ENCODE results near the gene AFDN. TPM values are rescaled to one million over a fixed set of nuclear protein-coding genes. Genes with fewer than 3 reads are reported as not detected.
A peak's percentile ranks its signal among the peaks of the same experiment; 100 is the strongest.

AFDN gene
- total RNA-seq, 1 donor from 2014 or later: 40.8 TPM

DNA sequence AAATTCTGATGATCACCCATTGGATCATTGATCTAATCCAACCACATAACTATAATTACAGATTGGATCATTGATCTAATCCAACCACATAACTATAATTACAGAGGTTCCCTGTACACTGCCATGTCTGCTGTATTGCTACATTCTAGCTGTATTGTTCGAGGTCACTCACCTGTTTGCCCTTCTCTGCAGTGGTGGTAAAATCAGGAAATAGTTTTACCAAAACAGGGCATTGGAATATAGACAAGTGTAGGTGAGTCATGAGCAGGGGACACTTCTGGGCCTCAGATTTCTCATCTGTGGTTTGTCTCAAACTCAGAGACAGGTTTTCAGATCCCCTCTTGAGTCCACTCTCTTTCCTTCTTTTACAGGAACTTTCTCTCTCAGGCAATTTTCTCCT lies 9.0 kb upstream of the AFDN start:
- no peaks in the 10 kb centered on the region for H3K4me1 Mint-ChIP-seq
- no peaks in the 10 kb centered on the region for H3K36me3 Mint-ChIP-seq (ENCODE audit: low read depth)
- peaks cover 43% of the 10 kb centered on the region for H3K27me3 Mint-ChIP-seq
- peak; percentile 23 for DNase-seq
- intact Hi-C loops (cut with micrococcal nuclease): no loop called here
- H3K4me3 Mint-ChIP-seq: no peak overlapping the region
- H3K9me3 Mint-ChIP-seq: no peaks in the 10 kb centered on the region
- H3K27ac Mint-ChIP-seq: no peak overlapping the region

DNA sequence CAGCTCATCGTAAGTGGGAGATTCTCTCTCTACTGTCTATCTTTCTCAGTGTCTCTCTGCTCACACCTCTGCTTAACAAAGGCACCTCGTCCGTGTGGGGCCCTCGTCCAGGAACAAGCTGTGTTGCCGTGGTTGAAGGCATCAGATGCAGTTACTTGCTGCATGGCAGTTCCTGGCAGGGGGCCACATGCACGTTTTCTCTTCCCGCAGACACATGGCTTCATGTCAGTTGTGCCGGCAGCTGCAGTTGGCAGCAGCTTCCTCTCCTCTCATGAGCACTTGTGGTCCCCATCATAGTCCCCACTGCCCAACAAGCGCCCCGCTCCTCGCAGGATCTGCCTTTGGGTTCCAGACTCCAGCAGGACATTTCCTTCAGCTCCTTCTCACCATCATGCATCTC lies 7.1 kb upstream of the AFDN start:
- Mint-ChIP-seq H3K27ac (no peak overlapping the region), H3K9me3 (no peaks in the 10 kb centered on the region), H3K4me3 (no peak overlapping the region), H3K36me3 (ENCODE audit: low read depth) (no peaks in the 10 kb centered on the region), H3K4me1 (no peaks in the 10 kb centered on the region), H3K27me3 (peaks cover 53% of the 10 kb centered on the region)
- peak; percentile 51 for DNase-seq
- intact Hi-C loops (cut with micrococcal nuclease): no loop called here

DNA sequence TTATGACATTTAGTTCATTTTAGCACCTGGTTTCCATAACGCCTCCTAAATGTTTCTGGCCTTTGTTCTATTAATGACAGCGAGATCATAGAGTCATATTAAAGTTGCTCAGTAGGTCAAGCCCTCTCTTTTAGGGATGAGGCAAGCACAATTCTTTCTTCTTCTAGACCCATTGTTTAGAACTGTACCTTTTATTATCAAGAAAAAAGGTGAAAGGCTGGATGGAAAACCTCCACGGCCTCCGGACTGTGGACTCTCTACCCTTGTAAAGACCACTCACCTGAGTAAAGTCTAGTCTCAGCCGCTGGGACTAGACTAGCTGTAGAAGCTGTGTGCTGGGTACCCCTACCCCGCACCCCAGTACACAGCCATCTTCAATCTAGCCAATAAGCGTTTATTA lies 6.0 kb upstream of the AFDN start:
- no peaks in the 10 kb centered on the region for H3K9me3 Mint-ChIP-seq

DNA sequence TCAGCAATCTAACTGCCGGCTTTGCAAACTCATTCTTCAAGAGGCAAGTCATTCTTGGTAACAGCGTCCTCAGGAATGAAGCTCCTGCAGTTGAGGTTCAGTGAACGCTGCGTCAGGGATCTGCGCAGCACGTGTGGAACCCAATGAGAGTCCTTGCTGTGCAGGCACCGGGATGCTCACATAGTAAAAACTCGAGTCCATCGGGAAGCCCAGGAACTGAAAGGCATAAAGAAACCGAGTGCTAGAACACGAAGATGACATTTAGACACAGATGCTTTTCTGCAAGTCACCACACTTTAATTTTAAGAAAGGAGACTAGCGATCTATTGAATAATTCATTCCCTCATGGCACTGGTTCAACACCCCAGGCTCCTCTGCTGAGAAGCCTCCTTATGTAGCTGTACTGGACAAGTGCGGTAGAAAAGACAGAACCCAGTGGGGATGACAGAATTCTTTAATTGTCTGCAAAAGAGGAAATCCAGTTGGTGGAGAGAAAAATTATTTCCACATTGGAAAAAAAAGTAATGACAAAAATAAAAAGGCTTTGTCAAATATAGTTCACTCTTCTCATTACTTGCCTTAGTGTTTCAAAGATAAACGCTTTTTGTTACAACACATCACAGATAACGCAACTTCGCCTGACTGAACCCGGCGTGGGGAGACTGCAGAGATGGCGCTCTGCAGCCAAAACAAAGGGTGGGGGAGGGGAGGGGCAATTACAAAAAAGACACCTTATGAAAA lies 1.9 kb upstream of the AFDN start:
- Mint-ChIP-seq H3K27ac (peak overlapping the region; percentile 41), H3K4me3 (peak overlapping the region; percentile 28), H3K36me3 (ENCODE audit: low read depth) (peaks cover 2% of the 10 kb centered on the region), H3K4me1 (peaks cover 21% of the 10 kb centered on the region), H3K27me3 (peaks cover 68% of the 10 kb centered on the region), H3K9me3 (no peaks in the 10 kb centered on the region)
- peak; percentile 51 for DNase-seq
- intact Hi-C loops (cut with micrococcal nuclease): loop anchor here (5.0 kb wide), 3 partner anchors 73 to 1442 kb away; partner anchors contain the start of genes MPC1 and RPS6KA2

More for the DNA sequence above, 6.0 kb upstream of the AFDN start:
- Mint-ChIP-seq H3K36me3 (ENCODE audit: low read depth) (no peaks in the 10 kb centered on the region), H3K27me3 (peaks cover 63% of the 10 kb centered on the region), H3K4me1 (peaks cover 4% of the 10 kb centered on the region), H3K4me3 (no peak overlapping the region), H3K27ac (no peak overlapping the region)
- DNase-seq: peak; percentile 19
- intact Hi-C loops (cut with micrococcal nuclease): no loop called here

DNA sequence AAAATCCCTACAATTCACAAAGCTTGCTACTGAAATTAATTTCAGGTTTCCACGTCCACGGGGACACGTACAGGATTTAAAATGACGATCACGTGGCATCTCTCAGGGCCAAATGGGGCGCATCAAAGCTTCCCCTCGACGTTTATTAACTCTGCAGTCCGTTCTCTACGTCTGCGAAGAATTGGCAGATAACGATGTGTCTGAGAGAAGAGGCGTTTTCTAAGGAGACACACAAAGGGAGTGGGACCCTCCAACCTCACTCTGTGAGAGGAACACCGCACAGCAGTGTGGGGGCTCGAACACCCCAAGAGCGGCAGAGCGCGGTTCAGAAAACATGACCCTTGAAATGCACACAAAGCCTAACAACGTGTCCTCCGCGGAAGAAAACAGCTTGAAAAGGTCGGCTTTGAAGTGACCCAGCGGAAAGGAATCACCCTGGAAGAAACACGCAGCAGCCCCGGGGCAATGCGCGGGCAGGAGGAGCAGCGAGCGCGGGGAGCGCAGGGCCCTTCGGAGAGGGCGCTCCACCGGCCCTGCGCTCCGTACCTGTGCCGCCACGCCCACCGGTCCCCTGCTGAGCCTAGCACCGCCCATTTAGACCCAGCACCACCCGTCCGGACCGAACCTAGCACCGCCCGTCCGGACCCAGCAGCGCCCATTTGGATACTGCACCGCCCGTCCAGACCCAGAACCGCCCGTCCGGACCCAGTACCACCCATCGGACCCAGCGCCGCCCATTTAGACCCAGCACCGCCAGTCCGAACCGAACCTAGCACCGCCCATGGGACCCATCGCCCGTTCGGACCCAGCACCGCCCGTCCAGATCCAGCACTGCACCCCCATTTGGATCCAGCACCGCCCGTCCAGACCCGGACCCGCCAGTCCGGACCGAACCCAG lies 1.1 kb upstream of the AFDN start:
- Mint-ChIP-seq H3K27ac (peak overlapping the region; percentile 76), H3K36me3 (ENCODE audit: low read depth) (peaks cover 2% of the 10 kb centered on the region), H3K27me3 (peaks cover 71% of the 10 kb centered on the region), H3K4me3 (peak overlapping the region; percentile 89), H3K9me3 (no peaks in the 10 kb centered on the region), H3K4me1 (peaks cover 26% of the 10 kb centered on the region)
- DNase-seq: peak; percentile 69
- intact Hi-C loops (cut with micrococcal nuclease): loop anchor here (2.0 to 5.0 kb wide), 4 partner anchors 72 to 1443 kb away; partner anchors contain the start of genes MPC1 and RPS6KA2

DNA sequence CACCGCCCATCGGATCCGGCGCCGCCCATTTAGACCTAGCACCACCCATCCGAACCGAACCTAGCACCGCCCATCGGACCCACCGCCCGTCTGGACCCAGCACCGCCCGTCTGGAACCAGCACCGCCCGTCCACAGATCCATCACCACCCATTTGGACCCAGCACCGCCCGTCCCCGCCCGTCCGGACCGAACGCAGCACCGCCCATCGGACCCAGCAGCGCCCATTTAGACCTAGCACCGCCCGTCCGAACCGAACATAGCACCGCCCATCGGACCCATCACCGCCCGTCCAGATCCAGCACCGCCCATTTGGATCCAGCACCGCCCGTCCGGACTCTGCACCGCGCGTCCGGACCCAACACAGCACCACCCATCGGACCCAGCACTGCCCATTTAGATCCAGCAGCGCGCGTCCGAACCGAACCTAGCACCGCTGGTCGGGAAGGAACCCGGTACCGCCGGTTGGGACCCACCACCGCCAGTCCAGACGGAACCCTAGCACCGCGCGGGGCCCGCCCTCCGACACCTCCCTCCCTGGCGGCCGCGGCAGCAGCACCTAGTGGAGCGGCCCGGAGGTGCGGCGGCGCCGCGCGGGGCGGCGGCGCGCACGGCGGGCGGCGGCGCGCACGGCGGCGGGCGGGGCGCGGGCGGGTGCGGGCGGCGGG lies 348 bp upstream of the AFDN start:
- intact Hi-C loops (cut with micrococcal nuclease): loop anchor here (2.0 to 5.0 kb wide), 4 partner anchors 71 to 1444 kb away; partner anchors contain the start of genes MPC1 and RPS6KA2
- Mint-ChIP-seq H3K4me1 (peaks cover 31% of the 10 kb centered on the region), H3K27ac (peak overlapping the region; percentile 76), H3K27me3 (peaks cover 70% of the 10 kb centered on the region), H3K9me3 (no peaks in the 10 kb centered on the region), H3K36me3 (ENCODE audit: low read depth) (peaks cover 2% of the 10 kb centered on the region), H3K4me3 (peak overlapping the region; percentile 89)
- DNase-seq: peak; percentile 91

DNA sequence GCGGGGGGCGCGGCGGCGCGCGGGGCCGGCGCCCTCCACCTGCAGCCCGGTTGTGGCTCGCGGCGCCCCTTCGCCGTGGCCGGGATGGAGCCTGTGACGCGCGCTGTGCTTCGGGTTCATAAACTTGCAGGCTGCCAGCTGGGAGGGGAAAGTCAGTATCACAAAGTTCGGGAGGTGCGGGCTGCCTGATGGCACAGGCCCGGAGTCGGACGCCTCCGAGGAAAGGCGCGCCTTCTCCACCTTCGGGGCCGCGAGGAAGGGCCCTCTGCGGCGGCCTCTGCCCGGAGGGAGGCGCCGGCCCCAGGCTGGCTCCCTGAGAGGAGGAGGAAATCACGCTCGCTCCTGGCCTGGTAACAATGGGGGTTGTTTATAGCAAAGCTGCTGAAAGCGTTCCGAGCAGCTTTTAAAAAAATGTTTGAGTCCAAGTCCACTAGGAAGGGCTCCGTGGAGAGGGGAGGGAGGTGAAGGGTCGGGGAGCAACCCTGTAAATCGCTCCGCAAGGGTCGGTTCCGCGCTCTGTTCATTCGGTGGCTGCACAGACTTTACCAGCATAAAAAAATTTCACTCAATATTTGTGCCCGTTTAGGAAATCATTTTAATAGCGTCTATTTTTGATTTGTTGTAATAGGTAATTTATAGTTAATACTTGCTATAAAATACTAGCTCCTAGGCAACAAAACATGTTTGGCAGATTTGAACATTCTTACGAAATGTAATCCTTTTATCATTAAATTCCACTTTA lies 1.0 kb downstream of the AFDN start:
- peak; percentile 80 for DNase-seq
- H3K27me3 Mint-ChIP-seq: peaks cover 68% of the 10 kb centered on the region
- H3K4me3 Mint-ChIP-seq: peak overlapping the region; percentile 81
- peaks cover 2% of the 10 kb centered on the region for H3K36me3 Mint-ChIP-seq (ENCODE audit: low read depth)
- peak overlapping the region; percentile 78 for H3K27ac Mint-ChIP-seq
- intact Hi-C loops (cut with micrococcal nuclease): loop anchor here (2.0 to 5.0 kb wide), 5 partner anchors 29 to 1445 kb away; partner anchors contain the start of genes MPC1 and RPS6KA2
- H3K9me3 Mint-ChIP-seq: no peaks in the 10 kb centered on the region
- H3K4me1 Mint-ChIP-seq: peaks cover 38% of the 10 kb centered on the region

DNA sequence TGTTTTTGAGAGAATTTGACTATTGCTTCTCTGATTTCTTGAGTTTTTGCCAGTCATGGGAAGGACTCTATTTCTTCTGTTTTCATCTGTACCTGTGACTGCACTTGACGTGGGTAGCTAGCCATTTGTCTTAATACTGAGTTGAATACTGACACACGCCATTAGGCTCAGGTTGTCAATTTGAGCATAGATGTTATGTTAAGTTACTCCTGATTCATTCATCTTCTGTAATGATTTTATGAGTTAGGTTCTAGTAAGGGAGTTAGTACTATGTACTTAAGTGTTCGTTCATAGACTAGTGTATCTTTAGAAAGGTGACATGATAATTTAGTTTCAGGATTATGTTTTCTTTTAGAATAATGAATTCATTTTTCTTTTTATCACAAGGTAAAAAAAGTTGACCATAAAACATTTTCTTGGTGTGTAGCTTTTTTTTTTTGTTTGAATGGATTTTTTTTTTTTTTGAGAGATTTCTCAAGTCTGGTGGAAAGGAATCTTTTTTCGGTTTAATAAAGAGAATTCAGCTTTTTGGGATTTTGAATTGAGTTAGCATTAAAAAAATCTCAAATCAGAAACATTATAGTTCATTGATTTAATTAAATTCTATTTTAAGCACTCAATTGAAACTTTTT lies 1.7 kb downstream of the AFDN start:
- DNase-seq: no peak
- H3K4me3 Mint-ChIP-seq: peak overlapping the region; percentile 81
- peaks cover 66% of the 10 kb centered on the region for H3K27me3 Mint-ChIP-seq
- H3K36me3 Mint-ChIP-seq (ENCODE audit: low read depth): peaks cover 2% of the 10 kb centered on the region
- peak overlapping the region; percentile 78 for H3K27ac Mint-ChIP-seq
- no peaks in the 10 kb centered on the region for H3K9me3 Mint-ChIP-seq
- intact Hi-C loops (cut with micrococcal nuclease): loop anchor here (2.0 to 5.0 kb wide), 4 partner anchors 28 to 1446 kb away; partner anchors contain the start of genes MPC1 and RPS6KA2
- H3K4me1 Mint-ChIP-seq: peaks cover 44% of the 10 kb centered on the region

DNA sequence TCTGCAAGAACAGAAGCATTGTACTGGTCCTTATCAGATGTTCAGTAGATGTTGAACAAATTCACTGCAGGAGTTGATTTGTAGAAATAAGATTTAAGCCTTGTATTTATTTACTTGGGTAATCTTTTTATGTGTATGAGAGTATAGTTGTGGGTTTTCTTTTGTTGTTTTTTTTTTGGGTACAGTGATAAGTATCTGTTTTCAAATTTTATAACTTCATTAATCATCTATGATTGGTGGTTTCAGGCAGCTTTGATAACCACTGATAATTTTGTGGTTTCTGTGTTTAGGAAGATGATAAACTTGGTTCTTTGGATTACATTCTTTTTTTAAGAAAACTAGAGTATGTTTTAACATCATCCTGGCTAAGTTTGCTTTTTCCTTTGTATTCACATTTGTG lies 2.8 kb downstream of the AFDN start:
- Mint-ChIP-seq H3K27me3 (peaks cover 61% of the 10 kb centered on the region), H3K27ac (no peak overlapping the region), H3K4me1 (peaks cover 47% of the 10 kb centered on the region), H3K36me3 (ENCODE audit: low read depth) (peaks cover 2% of the 10 kb centered on the region), H3K9me3 (no peaks in the 10 kb centered on the region), H3K4me3 (no peak overlapping the region)
- intact Hi-C loops (cut with micrococcal nuclease): loop anchor here (2.0 to 5.0 kb wide), 4 partner anchors 27 to 1447 kb away; partner anchors contain the start of genes MPC1 and RPS6KA2
- no peak for DNase-seq

DNA sequence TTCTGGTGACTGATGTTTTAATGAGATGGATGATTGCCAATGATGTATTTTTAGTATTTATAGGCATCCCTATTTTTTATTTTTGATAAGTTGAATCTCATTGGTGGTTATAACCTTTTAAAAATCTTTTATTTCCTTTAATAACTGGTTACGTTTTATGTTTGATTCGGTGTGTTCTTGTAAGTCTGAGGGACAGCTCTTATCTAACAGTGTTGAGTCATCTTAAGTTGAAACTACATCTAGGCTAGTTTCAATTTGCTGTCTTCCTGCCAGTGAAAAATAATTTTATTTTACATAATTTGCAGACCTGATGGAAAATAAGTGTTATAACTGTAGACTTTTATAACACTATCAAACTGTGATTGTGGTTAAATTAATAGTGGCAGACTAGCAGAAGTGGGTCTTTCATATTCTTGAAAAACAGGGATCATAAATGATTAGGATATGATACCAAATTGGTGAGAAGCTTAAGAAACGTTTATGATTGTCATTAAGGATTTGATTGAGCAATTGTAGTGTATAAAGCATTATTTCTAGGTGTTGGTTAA lies 4.6 kb downstream of the AFDN start:
- no peak for DNase-seq
- Mint-ChIP-seq H3K4me3 (peak overlapping the region; percentile 12), H3K36me3 (ENCODE audit: low read depth) (peaks cover 2% of the 10 kb centered on the region), H3K27me3 (peaks cover 48% of the 10 kb centered on the region), H3K9me3 (no peaks in the 10 kb centered on the region), H3K27ac (no peak overlapping the region), H3K4me1 (peaks cover 45% of the 10 kb centered on the region)
- intact Hi-C loops (cut with micrococcal nuclease): no loop called here

DNA sequence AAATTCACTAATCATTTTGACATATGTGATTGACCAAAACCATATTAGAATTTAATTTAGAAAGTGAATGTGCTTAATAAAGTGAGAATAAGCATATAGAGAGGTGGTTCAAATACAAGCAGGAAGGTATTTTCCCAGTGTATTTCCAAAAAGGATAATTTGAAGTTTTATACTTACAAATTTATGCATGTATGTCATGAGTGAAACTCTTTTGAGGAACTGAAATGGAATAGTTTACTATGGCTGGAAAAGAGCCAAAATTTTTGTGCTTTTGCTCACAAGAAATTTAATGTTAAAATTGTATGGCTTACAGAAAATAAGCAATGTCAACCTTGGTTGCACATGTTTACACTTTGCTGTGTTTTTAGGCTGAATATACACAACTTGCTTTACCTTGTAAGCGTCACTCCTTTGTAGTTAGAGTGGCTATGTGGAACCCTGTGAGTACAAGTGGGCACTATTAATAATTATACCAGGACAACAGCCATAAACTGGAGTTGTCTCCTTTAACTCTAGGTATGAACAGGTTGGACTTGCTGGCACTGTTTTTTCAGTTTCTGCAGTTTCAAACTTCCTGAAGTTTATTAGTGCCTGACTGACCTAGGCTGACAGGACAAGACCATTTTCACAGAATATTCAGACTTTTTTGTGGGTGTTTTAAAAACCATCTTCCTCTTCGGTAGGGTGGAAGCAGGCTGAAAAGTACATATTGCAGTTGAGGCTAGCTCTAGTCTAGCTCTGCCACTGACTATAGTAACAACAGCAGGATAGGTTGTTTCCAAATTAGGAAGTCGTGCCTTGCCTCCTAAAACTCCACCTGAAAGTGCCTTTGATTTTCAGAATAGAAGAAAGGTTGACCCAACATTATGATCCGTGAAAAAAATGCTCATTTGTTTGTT lies 6.0 kb downstream of the AFDN start:
- Mint-ChIP-seq H3K27ac (peak overlapping the region; percentile 74), H3K36me3 (ENCODE audit: low read depth) (peaks cover 2% of the 10 kb centered on the region), H3K27me3 (peaks cover 43% of the 10 kb centered on the region), H3K4me1 (peaks cover 40% of the 10 kb centered on the region), H3K4me3 (peak overlapping the region; percentile 75), H3K9me3 (no peaks in the 10 kb centered on the region)
- intact Hi-C loops (cut with micrococcal nuclease): no loop called here
- DNase-seq: no peak

DNA sequence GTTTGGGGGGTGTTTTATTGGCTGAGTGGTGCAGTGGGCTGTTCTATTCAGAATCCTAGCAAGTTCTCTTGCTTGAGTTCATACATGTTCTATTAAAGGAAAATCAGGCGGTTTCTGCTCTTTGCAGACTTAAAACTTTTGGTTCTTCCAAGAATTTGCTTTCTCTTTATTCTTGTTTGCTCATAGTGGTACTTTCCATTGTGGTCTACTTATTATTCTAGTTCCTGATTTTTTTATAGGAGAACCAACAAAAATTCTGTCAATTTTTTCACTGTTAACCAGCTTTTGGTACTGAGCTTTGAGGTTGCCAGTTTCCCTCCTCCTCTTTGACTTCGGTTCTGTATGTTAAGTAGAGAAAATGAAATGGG lies 6.7 kb downstream of the AFDN start:
- Mint-ChIP-seq H3K36me3 (ENCODE audit: low read depth) (no peaks in the 10 kb centered on the region), H3K27me3 (peaks cover 37% of the 10 kb centered on the region), H3K4me1 (peaks cover 34% of the 10 kb centered on the region), H3K9me3 (no peaks in the 10 kb centered on the region), H3K27ac (peak overlapping the region; percentile 74), H3K4me3 (peak overlapping the region; percentile 75)
- no peak for DNase-seq
- intact Hi-C loops (cut with micrococcal nuclease): no loop called here
